ENCODE measurements around the gene TLE6. TPM values are rescaled to one million over a fixed set of nuclear protein-coding genes. Genes with fewer than 3 reads are reported as not detected.

TLE6 gene
- total and polyA plus RNA-seq, 2 of the 8 experiments (the other 6 are each of a cell fraction or from before 2014, with no cell fraction given) = 2.5 to 2.9 TPM

DNA sequence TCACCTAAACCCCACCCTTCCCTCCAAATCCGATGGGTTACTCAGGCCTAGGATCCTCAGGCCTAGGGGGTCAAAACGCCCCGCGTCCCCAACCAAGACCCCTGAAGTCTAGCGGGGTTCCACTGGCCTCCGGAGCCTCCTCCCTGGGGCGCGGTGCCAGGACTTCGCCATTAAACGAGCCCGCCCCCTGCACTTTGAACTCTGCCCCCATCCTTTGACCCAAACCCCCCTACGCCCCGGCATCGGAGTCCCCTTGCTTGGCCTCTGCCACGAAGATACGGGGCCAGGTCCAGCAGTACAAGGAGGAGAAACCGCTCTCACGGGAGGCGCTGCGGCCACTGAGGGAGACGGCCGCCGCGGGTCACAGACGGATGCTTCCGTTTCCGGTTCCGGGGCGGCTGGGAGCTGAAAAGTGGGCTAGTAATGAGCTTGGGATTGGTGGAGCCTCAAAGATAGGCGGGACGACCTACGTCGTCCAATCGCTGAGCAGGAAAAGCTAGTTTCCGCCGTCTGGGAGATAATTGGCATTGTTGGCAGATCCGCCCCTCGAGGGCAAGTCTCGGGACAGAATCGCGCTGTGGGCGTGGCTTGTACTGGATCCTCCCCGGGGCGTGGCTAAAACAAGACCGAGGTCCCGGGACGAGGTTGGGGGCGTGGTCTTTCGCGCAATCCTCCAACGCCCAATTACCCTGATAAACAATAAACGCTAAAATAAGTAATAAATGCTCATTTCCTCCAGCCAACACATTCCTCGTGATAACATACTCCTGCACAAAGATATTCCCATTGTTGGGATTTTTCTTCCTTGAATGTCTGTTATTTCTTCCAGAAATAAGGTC lies 26.9 kb upstream of the TLE6 start (continued):
- TF ChIP-seq NRF1 (IDR thresholded peaks at IDR 0.05; ENCODE audit: low read depth, low read length) (no peak), SIX5 (IDR thresholded peaks at IDR 0.05; ENCODE audit: low read depth, low read length) (no peak), TBP (IDR thresholded peaks at IDR 0.05; ENCODE audit: low read depth, low read length) (peak; percentile 81), NANOG (IDR thresholded peaks at IDR 0.05; ENCODE audit: insufficient read depth, low read depth, low read length, poor library complexity, severe bottlenecking) (no peak), BRCA1 (IDR thresholded peaks at IDR 0.05; ENCODE audit: low read depth, low read length) (peak; percentile 31; the same call in 1 of the 2 replicates), GTF2F1 (IDR thresholded peaks at IDR 0.05; ENCODE audit: borderline replicate concordance, low read depth, low read length) (no peak), SRF (IDR thresholded peaks at IDR 0.05; ENCODE audit: low read depth, low read length) (no peak), YY1 (IDR thresholded peaks at IDR 0.05; ENCODE audit: low read depth, low read length) (peak; percentile 47; the same call in 1 of the 2 replicates), EZH2 (IDR thresholded peaks at IDR 0.05; ENCODE audit: low read depth, low read length, severe bottlenecking) (no peak), CBX8 (IDR thresholded peaks at IDR 0.05; ENCODE audit: borderline replicate concordance, low read depth, low read length) (no peak), MAFK (IDR thresholded peaks at IDR 0.05; ENCODE audit: low read depth, low read length) (no peak), EGR1 (IDR thresholded peaks at IDR 0.05; ENCODE audit: borderline replicate concordance, low read depth, low read length) (no peak), POLR2A (IDR thresholded peaks at IDR 0.05; ENCODE audit: control extremely low read depth in 1 of 2, low read depth in 2 of 2, low read length in 2 of 2) (peak; percentile 87 to 96), KDM5A (IDR thresholded peaks at IDR 0.05; ENCODE audit: low read length) (no peak; the same call in 1 of the 2 replicates), CREB1 (IDR thresholded peaks at IDR 0.05) (no peak; the same call in 1 of the 2 replicates), RAD21 (IDR thresholded peaks at IDR 0.05 in 1 of 2, conservative IDR thresholded peaks at IDR 0.05 in 1 of 2; ENCODE audit: low read depth in 2 of 2, low read length in 2 of 2) (no peak), POU5F1 (IDR thresholded peaks at IDR 0.05; ENCODE audit: low read depth, low read length) (no peak), SIRT6 (IDR thresholded peaks at IDR 0.05; ENCODE audit: low read length) (no peak), CBX5 (IDR thresholded peaks at IDR 0.05; ENCODE audit: low read depth, low read length) (no peak), TEAD4 (IDR thresholded peaks at IDR 0.05; ENCODE audit: low read depth, low read length) (no peak)
- TF ChIP-seq, protein P1, sequence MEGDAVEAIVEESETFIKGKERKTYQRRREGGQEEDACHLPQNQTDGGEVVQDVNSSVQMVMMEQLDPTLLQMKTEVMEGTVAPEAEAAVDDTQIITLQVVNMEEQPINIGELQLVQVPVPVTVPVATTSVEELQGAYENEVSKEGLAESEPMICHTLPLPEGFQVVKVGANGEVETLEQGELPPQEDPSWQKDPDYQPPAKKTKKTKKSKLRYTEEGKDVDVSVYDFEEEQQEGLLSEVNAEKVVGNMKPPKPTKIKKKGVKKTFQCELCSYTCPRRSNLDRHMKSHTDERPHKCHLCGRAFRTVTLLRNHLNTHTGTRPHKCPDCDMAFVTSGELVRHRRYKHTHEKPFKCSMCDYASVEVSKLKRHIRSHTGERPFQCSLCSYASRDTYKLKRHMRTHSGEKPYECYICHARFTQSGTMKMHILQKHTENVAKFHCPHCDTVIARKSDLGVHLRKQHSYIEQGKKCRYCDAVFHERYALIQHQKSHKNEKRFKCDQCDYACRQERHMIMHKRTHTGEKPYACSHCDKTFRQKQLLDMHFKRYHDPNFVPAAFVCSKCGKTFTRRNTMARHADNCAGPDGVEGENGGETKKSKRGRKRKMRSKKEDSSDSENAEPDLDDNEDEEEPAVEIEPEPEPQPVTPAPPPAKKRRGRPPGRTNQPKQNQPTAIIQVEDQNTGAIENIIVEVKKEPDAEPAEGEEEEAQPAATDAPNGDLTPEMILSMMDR (IDR thresholded peaks at IDR 0.05; ENCODE audit: control extremely low read depth in 1 of 3, insufficient read depth in 1 of 3, low read depth in 1 of 3, low read length in 3 of 3) = peak in 1 of 3 experiments; percentile 11; a peak in 1 of 4 replicates
- TF ChIP-seq, protein P2, sequence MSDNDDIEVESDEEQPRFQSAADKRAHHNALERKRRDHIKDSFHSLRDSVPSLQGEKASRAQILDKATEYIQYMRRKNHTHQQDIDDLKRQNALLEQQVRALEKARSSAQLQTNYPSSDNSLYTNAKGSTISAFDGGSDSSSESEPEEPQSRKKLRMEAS (IDR thresholded peaks at IDR 0.05) = no peak
